Bronchial epithelial cell (primary cell): ENCODE data around the gene COPG2. TPM values are rescaled to one million over a fixed set of nuclear protein-coding genes. Genes with fewer than 3 reads are reported as not detected.

Experiments used
- DNase-seq: peaks from one replicate; pipeline ENCODE4 v3.0.0-alpha.2; 2010; ENCODE audit warnings: low read depth
- FAIRE-seq: peaks from 2 replicates; lab custom pipeline; 2011; peaks lifted over from hg19 to GRCh38; lab: Jason Lieb, UNC
- H3K27me3 ChIP-seq: 2 replicates; pipeline ENCODE4 v1.5.1; 2011; ENCODE audit warnings: low read length; ENCODE audit not compliant: control insufficient read depth, insufficient read depth
- H3K36me3 ChIP-seq: 2 replicates; pipeline ENCODE4 v1.5.1; 2011; ENCODE audit warnings: low read length; ENCODE audit not compliant: control insufficient read depth, insufficient read depth
- H3K4me3 ChIP-seq: 2 replicates; pipeline ENCODE4 v1.5.1; 2011; ENCODE audit warnings: mild to moderate bottlenecking, low read depth, low read length, control low read depth
- CTCF ChIP-seq: IDR thresholded peaks from 2 replicates; pipeline ENCODE4 v1.5.1; 2011; ENCODE audit warnings: mild to moderate bottlenecking, moderate library complexity, low read length, control low read depth, inconsistent platforms; ENCODE audit not compliant: insufficient read depth, severe bottlenecking
- total RNA-seq: library from RNA; depleted of rRNA; stranded (reverse); fragments of >200 nt; gene quantifications from 2 replicates; pipeline ENCODE4 v1.2.1, GENCODE V29; 2014

Gene COPG2
- total RNA-seq, 1 donor from 2014 or later, result 30.3 TPM

- Histone ChIP-seq H3K27me3 (no peaks in the 10 kb centered on the region), H3K4me3 (no peak overlapping the region), H3K36me3 (no peaks in the 10 kb centered on the region)
- FAIRE-seq (no peak), DNase-seq (no peak)
- no peak for TF ChIP-seq CTCF
These were observed 179.2 kb downstream of the COPG2 start for GRCh38 chr7:130489140-130489983.

GRCh38 chr7:130488392-130489139, 180.0 kb downstream of the COPG2 start:
- no peak for TF ChIP-seq CTCF
- DNase-seq, result no peak
- H3K36me3 ChIP-seq, result no peaks in the 10 kb centered on the region
- no peak overlapping the region for H3K4me3 ChIP-seq
- FAIRE-seq, result no peak
- no peaks in the 10 kb centered on the region for H3K27me3 ChIP-seq

DNA sequence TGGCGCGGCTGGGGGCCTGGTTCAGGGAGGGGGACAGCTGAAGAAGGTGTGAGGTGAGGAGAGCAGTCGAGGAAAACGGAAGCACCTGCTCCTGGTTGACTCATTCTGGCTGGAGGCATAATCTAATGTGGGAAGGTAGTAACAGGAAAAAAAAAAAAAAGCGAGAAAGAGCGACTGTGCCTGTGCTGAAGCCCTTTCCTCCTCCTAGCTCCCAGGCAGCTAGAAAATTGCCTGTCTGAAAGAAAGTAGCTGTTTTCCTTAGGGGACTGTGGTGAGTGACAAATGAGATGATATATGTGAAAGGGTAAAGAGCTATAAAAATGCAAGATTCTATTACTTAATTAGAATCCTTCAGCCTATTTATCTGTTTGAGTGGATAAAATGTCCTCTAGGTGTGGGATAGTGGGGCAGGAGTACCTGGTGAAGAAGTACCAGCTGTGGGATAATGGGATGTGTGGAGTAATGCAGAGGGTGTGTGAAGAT, 181.6 kb downstream of the COPG2 start:
- Histone ChIP-seq H3K36me3 (no peaks in the 10 kb centered on the region), H3K4me3 (peak overlapping the region; percentile 47), H3K27me3 (no peaks in the 10 kb centered on the region)
- no peak for TF ChIP-seq CTCF
- FAIRE-seq (no peak), DNase-seq (peak; percentile 68)

- Histone ChIP-seq H3K36me3 (no peaks in the 10 kb centered on the region), H3K27me3 (no peaks in the 10 kb centered on the region), H3K4me3 (peak overlapping the region; percentile 47)
- FAIRE-seq, result no peak
- DNase-seq, result peak; percentile 52
- TF ChIP-seq CTCF, result peak; percentile 73
These were observed 182.2 kb downstream of the COPG2 start for GRCh38 chr7:130486114-130486953.

DNA sequence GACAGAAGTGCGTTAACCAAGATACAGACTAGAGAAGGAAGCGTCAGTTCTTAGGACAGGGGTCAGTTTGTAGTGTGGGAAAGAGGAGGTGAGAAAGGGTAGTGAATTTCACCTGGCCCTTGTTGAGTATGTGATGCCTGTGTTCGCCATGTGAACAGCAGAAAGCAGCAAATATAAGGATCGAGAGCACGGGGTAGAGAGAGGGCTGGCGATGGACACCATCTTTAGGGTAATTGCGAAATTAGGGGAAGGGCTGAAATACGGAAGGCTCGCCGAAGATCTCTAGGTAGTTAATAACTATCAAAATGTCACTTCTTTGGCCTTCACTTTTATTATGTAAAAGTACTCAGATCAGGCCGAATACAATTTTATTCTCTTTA, 182.8 kb downstream of the COPG2 start:
- H3K36me3 ChIP-seq, result no peaks in the 10 kb centered on the region
- TF ChIP-seq CTCF, result no peak
- DNase-seq (no peak), FAIRE-seq (no peak)
- H3K27me3 ChIP-seq, result no peaks in the 10 kb centered on the region
- H3K4me3 ChIP-seq, result peak overlapping the region; percentile 47
